Tibial artery (tissue), 4 donors: ENCODE measurements around the gene NPEPL1.

Source experiments
- DNase-seq, 2 donors: peaks; one replicate each; pipeline ENCODE4 v3.0.0-alpha.2; 2019
- H3K27ac ChIP-seq, 2 donors: fragments of 200-600 bp; sonication (generic) in 1 of 2; 1 replicate in 1 of 2; 2 replicates in 1 of 2; pipeline ENCODE4 v1.5.1; 2018 to 2019; ENCODE audit warnings: mild to moderate bottlenecking in 1 of 2
- H3K27me3 ChIP-seq, 2 donors: fragments of 200-600 bp; sonication (generic) in 1 of 2; one replicate each; pipeline versions ENCODE4 v1.5.1 to v1.6.0; 2016 to 2019
- H3K36me3 ChIP-seq, 3 donors: fragments of 200-600 bp; sonication (generic) in 2 of 3; one replicate each; pipeline ENCODE4 v1.5.1; 2016 to 2019; ENCODE audit warnings: mild to moderate bottlenecking in 2 of 3
- H3K4me1 ChIP-seq, 4 donors: fragments of 200-600 bp; sonication (generic) in 2 of 4; 1 replicate in 3 of 4; 2 replicates in 1 of 4; pipeline ENCODE4 v1.5.1; 2016 to 2019
- H3K4me3 ChIP-seq, 2 donors: fragments of 200-600 bp; sonication (generic) in 1 of 2; 1 replicate in 1 of 2; 2 replicates in 1 of 2; pipeline ENCODE4 v1.5.1; 2018 to 2019; ENCODE audit warnings: mild to moderate bottlenecking in 2 of 2
- H3K9me3 ChIP-seq, 3 donors: fragments of 200-600 bp; sonication (generic) in 1 of 3; one replicate each; pipeline ENCODE4 v1.5.1; 2016 to 2019
- intact Hi-C: fragments of 100-400 bp; cut with DNase I; formaldehyde crosslinking; loops from one replicate; pipeline ENCODE4 v1.15.0; 2023; ENCODE audit warnings: low total_unique reads
- TF ChIP-seq, protein P1 (sequence below), 2 experiments: fragments of 200-600 bp in 1 of 2; fragments of 450-650 bp in 1 of 2; IDR thresholded peaks; one replicate each; pipeline ENCODE4 v1.5.1; 2017 to 2019; ENCODE audit warnings: antibody characterized with exemption in 2 of 2, mild to moderate bottlenecking in 1 of 2, moderate library complexity in 1 of 2

NPEPL1 gene

DNA sequence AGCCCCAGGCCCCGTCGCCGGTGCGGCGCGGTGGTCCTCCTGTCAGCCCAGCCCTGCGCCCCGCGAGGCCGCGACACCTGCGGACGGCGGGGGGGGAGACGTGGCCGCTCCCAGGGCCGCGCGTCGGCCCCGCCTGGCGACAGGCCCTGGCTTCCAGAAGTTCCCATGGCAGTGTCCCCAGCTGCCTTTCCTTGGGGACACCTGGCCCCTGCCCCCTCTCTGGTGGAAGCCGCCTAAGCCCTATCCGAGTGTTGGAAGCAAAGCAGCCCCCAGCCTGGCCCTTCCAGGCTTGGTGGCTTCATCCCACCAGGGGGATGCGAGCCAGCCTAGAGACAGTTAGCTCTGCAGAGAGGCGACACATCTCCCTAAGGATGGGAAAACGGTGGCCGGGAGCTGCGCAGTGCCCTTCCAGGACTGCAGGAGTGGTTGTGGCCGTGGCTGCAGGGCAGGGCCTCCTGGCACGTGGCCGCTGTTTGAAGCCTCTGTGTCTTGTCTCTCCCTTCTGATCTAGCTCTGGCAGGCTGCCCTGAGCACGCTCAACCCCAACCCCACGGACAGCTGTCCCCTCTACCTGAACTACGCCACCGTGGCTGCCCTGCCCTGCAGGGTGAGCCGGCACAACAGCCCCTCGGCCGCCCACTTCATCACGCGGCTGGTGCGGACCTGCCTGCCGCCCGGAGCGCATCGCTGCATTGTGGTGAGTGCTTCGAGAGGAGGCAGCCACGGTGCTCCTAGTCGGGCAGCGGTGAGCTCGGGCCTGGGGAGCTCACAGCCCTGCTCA is 816 bp downstream of the NPEPL1 start:
- Histone ChIP-seq H3K36me3 (peaks cover 23 to 33% (median 33%) of the 10 kb centered on the region in 3 donors), H3K9me3 (no peaks in the 10 kb centered on the region), H3K27ac (peak overlapping the region; percentile 64 to 90), H3K4me3 (peak overlapping the region; percentile 55 to 70), H3K4me1 (peaks cover 0 to 42% (median 23%) of the 10 kb centered on the region in 4 donors), H3K27me3 (no peaks in the 10 kb centered on the region)
- DNase-seq: peak in 1 of 2 donors; percentile 68
- intact Hi-C loops: loop anchor here (10.0 kb wide), 1 partner anchor 389 kb away; the partner anchor contains the start of gene RAB22A
- TF ChIP-seq, protein P1, sequence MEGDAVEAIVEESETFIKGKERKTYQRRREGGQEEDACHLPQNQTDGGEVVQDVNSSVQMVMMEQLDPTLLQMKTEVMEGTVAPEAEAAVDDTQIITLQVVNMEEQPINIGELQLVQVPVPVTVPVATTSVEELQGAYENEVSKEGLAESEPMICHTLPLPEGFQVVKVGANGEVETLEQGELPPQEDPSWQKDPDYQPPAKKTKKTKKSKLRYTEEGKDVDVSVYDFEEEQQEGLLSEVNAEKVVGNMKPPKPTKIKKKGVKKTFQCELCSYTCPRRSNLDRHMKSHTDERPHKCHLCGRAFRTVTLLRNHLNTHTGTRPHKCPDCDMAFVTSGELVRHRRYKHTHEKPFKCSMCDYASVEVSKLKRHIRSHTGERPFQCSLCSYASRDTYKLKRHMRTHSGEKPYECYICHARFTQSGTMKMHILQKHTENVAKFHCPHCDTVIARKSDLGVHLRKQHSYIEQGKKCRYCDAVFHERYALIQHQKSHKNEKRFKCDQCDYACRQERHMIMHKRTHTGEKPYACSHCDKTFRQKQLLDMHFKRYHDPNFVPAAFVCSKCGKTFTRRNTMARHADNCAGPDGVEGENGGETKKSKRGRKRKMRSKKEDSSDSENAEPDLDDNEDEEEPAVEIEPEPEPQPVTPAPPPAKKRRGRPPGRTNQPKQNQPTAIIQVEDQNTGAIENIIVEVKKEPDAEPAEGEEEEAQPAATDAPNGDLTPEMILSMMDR (IDR thresholded peaks at IDR 0.05): no peak

DNA sequence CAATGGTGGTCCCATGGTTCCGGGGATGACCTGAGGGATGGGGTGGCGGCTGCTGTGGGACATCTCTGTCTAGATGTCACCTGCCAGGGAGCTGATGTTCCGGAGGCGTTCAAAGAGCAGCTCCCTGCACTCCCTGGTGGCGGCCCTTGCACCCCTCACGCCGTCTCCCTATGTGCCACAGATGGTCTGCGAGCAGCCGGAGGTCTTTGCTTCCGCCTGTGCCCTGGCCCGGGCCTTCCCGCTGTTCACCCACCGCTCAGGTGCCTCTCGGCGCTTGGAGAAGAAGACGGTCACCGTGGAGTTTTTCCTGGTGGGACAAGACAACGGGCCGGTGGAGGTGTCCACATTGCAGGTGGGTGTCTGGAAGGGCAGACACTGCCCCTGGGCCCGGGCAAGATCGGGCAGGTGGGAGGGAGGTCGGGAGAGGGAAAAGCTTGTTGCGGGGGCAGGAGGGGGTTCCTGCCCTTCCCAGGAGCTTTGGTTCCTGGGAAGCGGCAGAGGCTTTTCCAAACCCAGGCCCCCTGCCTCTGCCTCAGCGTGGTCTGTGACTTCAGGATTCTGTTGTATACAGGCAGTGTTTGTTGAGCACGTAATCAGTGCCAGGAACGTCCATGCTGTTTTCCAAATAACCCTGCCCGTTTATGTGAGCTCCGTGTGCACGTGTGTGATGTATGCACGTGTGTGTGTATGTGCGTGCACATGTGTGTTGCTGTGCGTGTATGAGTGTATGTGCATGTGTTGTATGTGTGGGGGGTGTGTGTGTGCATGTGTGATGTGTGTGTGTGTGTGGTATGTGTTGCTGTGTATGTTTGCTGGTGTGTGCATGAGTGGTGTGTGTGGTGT is 1.9 kb downstream of the NPEPL1 start:
- DNase-seq: peak in 1 of 2 donors; percentile 64
- Histone ChIP-seq H3K27ac (no peak overlapping the region), H3K36me3 (peaks cover 33 to 43% (median 43%) of the 10 kb centered on the region in 3 donors), H3K4me3 (no peak overlapping the region), H3K27me3 (no peaks in the 10 kb centered on the region), H3K9me3 (no peaks in the 10 kb centered on the region), H3K4me1 (peaks cover 0 to 42% (median 23%) of the 10 kb centered on the region in 4 donors)
- TF ChIP-seq, protein P1 (IDR thresholded peaks at IDR 0.05): no peak
- intact Hi-C loops: loop anchor here (10.0 kb wide), 1 partner anchor 390 kb away; the partner anchor contains the start of gene RAB22A

DNA sequence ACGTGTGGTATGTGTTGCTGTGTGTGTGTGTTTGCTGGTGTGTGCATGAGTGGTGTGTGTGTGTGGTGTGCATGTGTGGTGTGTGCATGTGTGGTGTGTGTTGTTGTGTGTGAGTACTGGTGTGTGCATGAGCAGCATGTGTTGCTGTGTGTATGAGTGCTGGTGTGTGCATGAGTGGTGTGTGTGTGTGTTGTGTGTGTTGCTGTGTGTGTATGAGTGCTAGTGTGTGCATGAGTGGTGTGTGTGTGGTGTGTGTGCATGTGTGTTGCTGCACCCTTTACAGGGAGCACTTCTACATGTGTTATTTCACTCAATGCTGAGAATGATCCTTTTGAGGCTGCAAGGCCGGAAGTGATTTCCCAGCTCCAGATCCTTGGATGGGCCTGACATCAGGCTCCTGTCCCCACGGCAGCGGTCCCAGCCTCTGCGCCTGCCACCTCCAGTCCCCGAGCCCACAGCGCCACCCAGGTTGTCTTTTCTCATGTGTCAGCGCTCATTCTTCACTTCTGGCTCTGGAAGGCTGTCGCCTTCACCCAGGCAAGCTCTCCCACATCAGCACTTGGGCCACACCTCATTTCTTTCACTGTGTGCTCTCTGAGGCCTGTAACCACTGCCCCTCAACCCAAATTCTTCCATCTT is 2.6 kb downstream of the NPEPL1 start:
- no peaks in the 10 kb centered on the region for H3K27me3 ChIP-seq
- H3K36me3 ChIP-seq: peaks cover 39 to 51% (median 51%) of the 10 kb centered on the region in 3 donors
- H3K4me1 ChIP-seq: peaks cover 0 to 39% (median 23%) of the 10 kb centered on the region in 4 donors
- no peak overlapping the region for H3K4me3 ChIP-seq
- TF ChIP-seq, protein P1 (IDR thresholded peaks at IDR 0.05): no peak
- peak in 1 of 2 donors; percentile 48 for DNase-seq
- no peak overlapping the region for H3K27ac ChIP-seq
- intact Hi-C loops: loop anchor here (10.0 kb wide), 1 partner anchor 390 kb away; the partner anchor contains the start of gene RAB22A
- H3K9me3 ChIP-seq: no peaks in the 10 kb centered on the region

DNA sequence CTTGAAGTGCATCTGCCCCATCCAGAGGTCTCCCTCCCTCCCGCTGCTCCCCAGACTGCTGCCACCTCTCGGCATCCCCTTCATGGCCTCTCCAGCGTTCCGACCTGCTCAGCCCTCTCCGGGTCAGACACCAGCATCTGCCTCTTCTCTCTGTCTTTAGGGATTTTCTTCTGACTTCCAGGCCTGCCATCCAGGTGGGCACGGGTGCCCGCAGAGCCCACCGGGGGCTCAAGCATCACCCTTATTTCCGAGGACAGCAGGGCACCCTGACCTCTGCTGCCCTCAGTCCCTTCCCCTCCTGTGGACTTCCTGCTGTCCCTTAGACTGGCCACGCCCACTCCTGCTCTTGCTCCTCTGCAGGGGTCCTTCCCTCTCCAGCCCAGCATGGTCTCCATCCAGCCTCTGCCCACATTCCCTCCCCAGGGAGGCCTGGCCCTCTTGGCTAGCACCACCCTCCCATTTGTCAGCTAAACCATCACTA is 3.3 kb downstream of the NPEPL1 start:
- Histone ChIP-seq H3K4me3 (no peak overlapping the region), H3K27ac (no peak overlapping the region), H3K36me3 (peaks cover 39 to 58% (median 54%) of the 10 kb centered on the region in 3 donors), H3K27me3 (no peaks in the 10 kb centered on the region), H3K4me1 (peaks cover 0 to 31% (median 20%) of the 10 kb centered on the region in 4 donors), H3K9me3 (no peaks in the 10 kb centered on the region)
- intact Hi-C loops: loop anchor here (10.0 kb wide), 1 partner anchor 391 kb away; the partner anchor contains the start of gene RAB22A
- TF ChIP-seq, protein P1 (IDR thresholded peaks at IDR 0.05): no peak
- DNase-seq: peak in 1 of 2 donors; percentile 54
